NB4 (cell line): ENCODE results near the gene GNA15.

Experiments
- POLR2A ChIP-seq: IDR thresholded peaks from 2 replicates; pipeline ENCODE4 v1.6.1; 2011; ENCODE audit warnings: mild to moderate bottlenecking; ENCODE audit not compliant: insufficient read length; ENCODE audit errors: extremely low read depth
- TF ChIP-seq, protein P1 (sequence below): IDR thresholded peaks from one replicate; pipeline ENCODE4 v1.5.1; 2012; ENCODE audit warnings: low read depth, low read length
- TF ChIP-seq, protein P2 (sequence below): IDR thresholded peaks from 2 replicates; pipeline ENCODE4 v1.6.1; 2011; ENCODE audit warnings: low read depth, low read length

DNA sequence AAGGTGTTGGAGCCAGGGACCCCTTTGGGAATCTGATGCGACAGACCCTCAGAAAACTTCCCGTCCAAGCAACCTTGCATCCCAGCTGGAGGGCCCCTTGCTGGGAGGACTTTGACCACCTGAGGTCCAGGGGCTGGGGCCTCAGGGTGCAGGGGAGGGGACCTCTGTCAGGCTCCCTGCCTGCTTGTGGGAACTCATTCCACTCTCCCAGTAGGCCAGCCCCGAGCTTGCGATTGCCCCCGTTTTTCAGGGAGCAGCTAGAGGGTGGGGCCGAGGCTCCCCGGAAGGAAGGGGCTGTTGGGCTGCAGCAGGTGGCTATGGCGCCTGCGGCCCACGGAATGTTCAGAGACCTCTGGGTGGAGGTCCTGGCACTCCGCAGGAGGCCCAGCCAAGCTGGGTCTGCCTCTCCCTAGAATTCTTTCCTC, 38.9 kb upstream of the GNA15 start:
- TF ChIP-seq, protein P1, sequence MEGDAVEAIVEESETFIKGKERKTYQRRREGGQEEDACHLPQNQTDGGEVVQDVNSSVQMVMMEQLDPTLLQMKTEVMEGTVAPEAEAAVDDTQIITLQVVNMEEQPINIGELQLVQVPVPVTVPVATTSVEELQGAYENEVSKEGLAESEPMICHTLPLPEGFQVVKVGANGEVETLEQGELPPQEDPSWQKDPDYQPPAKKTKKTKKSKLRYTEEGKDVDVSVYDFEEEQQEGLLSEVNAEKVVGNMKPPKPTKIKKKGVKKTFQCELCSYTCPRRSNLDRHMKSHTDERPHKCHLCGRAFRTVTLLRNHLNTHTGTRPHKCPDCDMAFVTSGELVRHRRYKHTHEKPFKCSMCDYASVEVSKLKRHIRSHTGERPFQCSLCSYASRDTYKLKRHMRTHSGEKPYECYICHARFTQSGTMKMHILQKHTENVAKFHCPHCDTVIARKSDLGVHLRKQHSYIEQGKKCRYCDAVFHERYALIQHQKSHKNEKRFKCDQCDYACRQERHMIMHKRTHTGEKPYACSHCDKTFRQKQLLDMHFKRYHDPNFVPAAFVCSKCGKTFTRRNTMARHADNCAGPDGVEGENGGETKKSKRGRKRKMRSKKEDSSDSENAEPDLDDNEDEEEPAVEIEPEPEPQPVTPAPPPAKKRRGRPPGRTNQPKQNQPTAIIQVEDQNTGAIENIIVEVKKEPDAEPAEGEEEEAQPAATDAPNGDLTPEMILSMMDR = no peak
- TF ChIP-seq POLR2A = no peak
- TF ChIP-seq, protein P2, sequence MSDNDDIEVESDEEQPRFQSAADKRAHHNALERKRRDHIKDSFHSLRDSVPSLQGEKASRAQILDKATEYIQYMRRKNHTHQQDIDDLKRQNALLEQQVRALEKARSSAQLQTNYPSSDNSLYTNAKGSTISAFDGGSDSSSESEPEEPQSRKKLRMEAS = no peak
